ENCODE measurements around the gene MMRN1.

The MMRN1 gene

GRCh38 chr4:89997171-89997704, 102.6 kb downstream of the MMRN1 start:
- no peak for DNase-seq

- no peak for DNase-seq
Observed at GRCh38 chr4:89998469-89999011, 103.9 kb downstream of the MMRN1 start.

GRCh38 chr4:90001023-90001422, 106.4 kb downstream of the MMRN1 start:
- no peak for DNase-seq

- DNase-seq, result no peak
Observed at GRCh38 chr4:90002441-90003062, 107.9 kb downstream of the MMRN1 start.
